HAP-1 (cell line): ENCODE results near the gene DTX3.

ENCODE experiments used
- DNase-seq, 2 experiments: peaks; one replicate each; pipeline ENCODE4 v3.0.0-alpha.2; 2016 to 2020; ENCODE audit warnings: low spot score in 2 of 2
- H3K27me3 ChIP-seq: fragments of 250-450 bp; sonication (Bioruptor Pico); 2 replicates; pipeline ENCODE4 v1.5.1; 2020; ENCODE audit warnings: low read depth, mild to moderate bottlenecking, moderate library complexity
- H3K36me3 ChIP-seq: fragments of 250-450 bp; sonication (Bioruptor Pico); replicated peaks from 2 replicates; pipeline ENCODE4 v1.5.1; 2020; ENCODE audit warnings: mild to moderate bottlenecking
- H3K4me1 ChIP-seq: fragments of 250-450 bp; sonication (Bioruptor Pico); 2 replicates; pipeline ENCODE4 v1.5.1; 2020; ENCODE audit warnings: mild to moderate bottlenecking
- H3K4me3 ChIP-seq: fragments of 250-450 bp; sonication (Bioruptor Pico); 2 replicates; pipeline ENCODE4 v1.5.1; 2020; ENCODE audit warnings: mild to moderate bottlenecking, moderate library complexity
- H3K9me3 ChIP-seq: fragments of 250-450 bp; sonication (Bioruptor Pico); 2 replicates; pipeline ENCODE4 v1.5.1; 2020; ENCODE audit warnings: mild to moderate bottlenecking, moderate library complexity
- in situ Hi-C: fragments of 300-500 bp; cut with MboI; formaldehyde crosslinking; loops from 3 replicates; pipeline ENCODE4 v1.14.3; 2020; ENCODE audit warnings: low sequenced_read_pairs, inconsistent platforms, mixed read lengths

The DTX3 gene

DNA sequence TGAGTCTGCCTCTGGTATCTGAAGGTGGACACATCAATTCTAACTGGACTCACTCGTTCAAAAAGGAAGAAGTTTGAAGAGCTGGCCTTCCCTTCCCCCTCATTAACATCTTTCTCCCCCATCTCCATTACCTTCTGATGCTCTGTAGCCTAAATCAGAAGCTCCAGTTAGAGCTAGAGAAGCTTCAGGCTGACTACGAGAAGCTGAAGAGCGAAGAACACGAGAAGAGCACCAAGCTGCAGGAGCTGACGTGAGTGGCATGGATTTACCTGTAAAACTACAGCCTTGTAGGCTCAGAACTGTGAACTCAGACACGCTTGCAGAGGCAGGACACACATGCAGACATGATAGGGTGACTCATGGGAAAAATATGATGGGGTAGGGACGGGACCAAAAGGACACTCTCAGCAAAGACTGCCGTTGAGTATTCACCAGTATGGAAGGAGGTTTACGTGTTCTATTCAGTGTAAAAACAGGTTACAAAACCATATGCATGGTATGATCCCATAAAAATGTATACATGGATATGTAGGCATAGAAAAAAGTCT is 27.9 kb upstream of the DTX3 start:
- Histone ChIP-seq H3K27me3 (no peaks in the 10 kb centered on the region), H3K9me3 (no peaks in the 10 kb centered on the region), H3K36me3 (no peaks in the 10 kb centered on the region), H3K4me3 (no peak overlapping the region), H3K4me1 (no peaks in the 10 kb centered on the region)
- in situ Hi-C loops: no loop called here
- no peak for DNase-seq

DNA sequence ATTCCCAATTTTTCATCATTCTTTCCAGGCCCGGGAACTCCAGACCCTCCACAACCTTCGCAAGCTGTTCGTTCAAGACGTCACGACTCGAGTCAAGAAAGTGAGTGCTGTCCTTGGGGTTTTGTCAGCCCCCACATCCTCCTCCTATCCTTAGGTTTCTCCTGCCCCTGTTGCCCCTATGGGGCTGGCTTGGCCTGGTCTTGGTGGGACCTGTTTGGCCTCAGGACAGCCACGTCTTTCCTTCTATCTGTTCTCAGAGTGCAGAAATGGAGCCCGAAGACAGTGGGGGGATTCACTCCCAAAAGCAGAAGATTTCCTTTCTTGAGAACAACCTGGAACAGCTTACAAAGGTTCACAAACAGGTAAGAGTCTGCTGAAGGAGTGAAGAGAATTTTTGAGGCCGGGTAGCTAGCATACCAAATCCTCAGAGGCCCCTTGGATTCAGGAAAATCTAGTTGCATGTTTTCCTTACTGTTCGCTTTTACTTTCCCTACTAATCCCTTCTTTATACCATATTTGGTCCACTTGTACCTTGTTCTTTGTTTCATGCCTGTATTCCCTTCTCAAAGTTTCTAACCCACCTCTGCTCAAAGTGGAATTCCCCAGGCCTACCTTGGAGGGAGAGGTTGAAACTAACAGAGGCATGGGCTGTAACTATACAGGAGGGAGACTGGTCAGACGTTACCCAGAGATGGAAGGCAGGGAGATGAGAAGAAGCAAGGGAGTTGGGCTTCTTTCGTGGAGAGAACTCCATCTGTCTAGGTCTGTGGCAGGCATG is 26.5 kb upstream of the DTX3 start:
- Histone ChIP-seq H3K4me3 (no peak overlapping the region), H3K9me3 (no peaks in the 10 kb centered on the region), H3K27me3 (no peaks in the 10 kb centered on the region), H3K36me3 (no peaks in the 10 kb centered on the region), H3K4me1 (no peaks in the 10 kb centered on the region)
- no peak for DNase-seq
- in situ Hi-C loops: no loop called here

- in situ Hi-C loops: no loop called here
- DNase-seq: no peak
- H3K9me3 ChIP-seq: no peaks in the 10 kb centered on the region
- no peaks in the 10 kb centered on the region for H3K4me1 ChIP-seq
- H3K27me3 ChIP-seq: 0 out of 2 replicates have a peak, but pooled peaks cover under 1% of the 10 kb centered on the region
- H3K4me3 ChIP-seq: no peak overlapping the region
- no peaks in the 10 kb centered on the region for H3K36me3 ChIP-seq
Observed at GRCh38 chr12:57579011-57579410, 25.6 kb upstream of the DTX3 start.

- in situ Hi-C loops: no loop called here
- DNase-seq: no peak
Observed at GRCh38 chr12:57579677-57580465, 24.8 kb upstream of the DTX3 start.

GRCh38 chr12:57580466-57580795 is 24.2 kb upstream of the DTX3 start:
- H3K36me3 ChIP-seq: no peaks in the 10 kb centered on the region
- peaks cover 11% of the 10 kb centered on the region for H3K27me3 ChIP-seq
- DNase-seq: no peak
- no peaks in the 10 kb centered on the region for H3K9me3 ChIP-seq
- in situ Hi-C loops: no loop called here
- H3K4me3 ChIP-seq: no peak overlapping the region
- H3K4me1 ChIP-seq: no peaks in the 10 kb centered on the region

More at GRCh38 chr12:57579677-57580465, 24.8 kb upstream of the DTX3 start:
- Histone ChIP-seq H3K36me3 (no peaks in the 10 kb centered on the region), H3K4me3 (no peak overlapping the region), H3K27me3 (peaks cover 8% of the 10 kb centered on the region; the same call in 1 of the 2 replicates), H3K4me1 (no peaks in the 10 kb centered on the region), H3K9me3 (no peaks in the 10 kb centered on the region)

DNA sequence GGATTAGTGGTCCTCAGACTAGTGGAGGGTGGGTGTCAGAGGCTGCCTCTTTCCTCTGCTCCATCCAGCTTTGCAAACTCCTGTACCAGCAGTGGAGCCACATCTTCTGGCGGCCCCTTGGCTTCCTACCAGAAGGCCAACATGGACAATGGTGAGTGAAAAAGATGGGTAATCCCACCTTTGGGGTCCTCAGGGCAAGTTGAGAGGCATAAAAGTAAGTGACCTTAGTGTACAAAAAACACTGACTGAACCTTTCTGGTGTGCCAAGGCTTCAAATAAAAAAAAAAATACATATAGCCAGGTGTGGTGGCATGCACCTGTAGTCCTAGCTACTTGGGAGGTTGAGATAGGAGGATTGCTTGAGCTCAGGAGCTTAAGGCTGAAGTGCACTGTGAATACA is 22.8 kb upstream of the DTX3 start:
- Histone ChIP-seq H3K27me3 (peaks cover 15% of the 10 kb centered on the region), H3K9me3 (no peaks in the 10 kb centered on the region), H3K4me1 (no peaks in the 10 kb centered on the region), H3K4me3 (no peak overlapping the region), H3K36me3 (no peaks in the 10 kb centered on the region)
- no peak for DNase-seq
- in situ Hi-C loops: no loop called here

GRCh38 chr12:57582440-57582839 is 22.2 kb upstream of the DTX3 start:
- no peak for DNase-seq
- H3K4me1 ChIP-seq: no peaks in the 10 kb centered on the region
- H3K4me3 ChIP-seq: no peak overlapping the region
- H3K36me3 ChIP-seq: no peaks in the 10 kb centered on the region
- no peaks in the 10 kb centered on the region for H3K9me3 ChIP-seq
- peaks cover 18% of the 10 kb centered on the region for H3K27me3 ChIP-seq
- in situ Hi-C loops: no loop called here

DNA sequence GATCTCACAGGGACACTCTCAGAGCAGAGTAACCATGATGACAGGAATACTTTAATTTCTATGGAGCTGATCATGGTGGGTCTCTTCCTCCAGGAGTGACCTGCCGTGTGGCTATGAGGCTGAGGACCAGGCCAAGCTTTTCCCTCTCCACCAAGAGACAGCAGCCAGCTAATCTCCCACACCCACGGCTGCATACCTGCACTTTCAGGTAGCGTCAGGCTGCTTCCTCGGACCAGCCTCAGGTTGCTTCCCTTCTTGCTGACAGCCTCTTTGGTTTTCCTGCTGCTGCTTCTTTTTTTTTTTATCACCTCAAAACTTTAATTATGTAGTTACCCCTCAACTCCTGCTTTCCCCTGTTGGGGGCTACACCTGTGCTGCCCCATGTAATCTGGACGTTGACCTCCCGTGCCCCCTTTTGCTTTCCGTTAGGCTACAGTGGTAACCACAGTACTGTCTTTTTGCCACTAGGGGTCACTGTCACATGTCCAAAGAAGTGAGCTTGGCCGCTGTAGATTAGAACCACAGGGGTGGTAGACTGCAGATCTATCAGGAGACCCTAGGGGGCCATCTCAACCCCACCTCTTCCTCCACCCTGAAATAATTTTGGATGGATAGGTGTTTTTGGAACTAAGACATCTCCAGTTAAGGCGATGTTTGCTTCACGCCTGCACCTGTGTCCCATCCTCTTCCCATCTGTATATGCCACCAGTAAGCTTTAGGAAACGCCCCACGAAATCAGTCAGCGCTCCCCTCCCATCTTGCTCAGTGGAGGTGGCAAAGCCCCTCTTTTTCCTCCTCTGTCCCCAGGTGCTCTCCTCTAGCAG is 21.4 kb upstream of the DTX3 start:
- peaks cover 18% of the 10 kb centered on the region for H3K27me3 ChIP-seq
- in situ Hi-C loops: no loop called here
- H3K9me3 ChIP-seq: no peaks in the 10 kb centered on the region
- no peaks in the 10 kb centered on the region for H3K36me3 ChIP-seq
- H3K4me3 ChIP-seq: no peak overlapping the region
- DNase-seq: peak; percentile 82 to 84
- H3K4me1 ChIP-seq: no peaks in the 10 kb centered on the region

GRCh38 chr12:57584050-57584449 is 20.6 kb upstream of the DTX3 start:
- Histone ChIP-seq H3K36me3 (no peaks in the 10 kb centered on the region), H3K4me1 (no peaks in the 10 kb centered on the region), H3K9me3 (no peaks in the 10 kb centered on the region), H3K27me3 (peaks cover 18% of the 10 kb centered on the region), H3K4me3 (no peak overlapping the region)
- in situ Hi-C loops: no loop called here
- DNase-seq: no peak

DNA sequence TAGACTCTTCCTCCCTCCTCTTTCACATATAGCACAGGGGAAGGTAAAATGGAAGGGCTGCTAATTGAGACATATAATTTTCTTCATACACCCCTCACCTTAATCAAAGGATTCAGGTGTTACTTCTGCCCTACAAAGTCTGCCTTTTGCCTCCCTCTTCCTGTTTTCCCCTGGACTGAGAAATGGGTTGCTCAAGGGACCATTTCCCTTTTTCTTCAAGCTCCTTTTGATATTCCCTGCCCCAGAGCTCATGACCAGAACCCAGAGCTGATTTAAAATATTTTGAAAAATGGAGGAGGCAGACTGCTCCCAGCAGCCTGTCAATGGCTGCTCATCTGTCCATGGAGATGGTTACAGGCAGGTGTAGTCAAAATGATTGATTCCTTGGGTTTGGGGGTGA is 19.9 kb upstream of the DTX3 start:
- H3K27me3 ChIP-seq: peaks cover 18% of the 10 kb centered on the region
- no peaks in the 10 kb centered on the region for H3K4me1 ChIP-seq
- no peak for DNase-seq
- H3K4me3 ChIP-seq: no peak overlapping the region
- H3K36me3 ChIP-seq: no peaks in the 10 kb centered on the region
- no peaks in the 10 kb centered on the region for H3K9me3 ChIP-seq
- in situ Hi-C loops: no loop called here

- Histone ChIP-seq H3K36me3 (no peaks in the 10 kb centered on the region), H3K4me3 (no peak overlapping the region), H3K4me1 (no peaks in the 10 kb centered on the region), H3K27me3 (peaks cover 18% of the 10 kb centered on the region), H3K9me3 (no peaks in the 10 kb centered on the region)
- DNase-seq: no peak
- in situ Hi-C loops: no loop called here
Observed at GRCh38 chr12:57585156-57585555, 19.5 kb upstream of the DTX3 start.

GRCh38 chr12:57586128-57586527 is 18.5 kb upstream of the DTX3 start:
- DNase-seq: no peak
- in situ Hi-C loops: no loop called here
- H3K36me3 ChIP-seq: no peaks in the 10 kb centered on the region
- H3K27me3 ChIP-seq: peaks cover 18% of the 10 kb centered on the region
- peaks cover 4% of the 10 kb centered on the region; the same call in 1 of the 2 replicates for H3K9me3 ChIP-seq
- no peak overlapping the region for H3K4me3 ChIP-seq
- peaks cover 6% of the 10 kb centered on the region for H3K4me1 ChIP-seq

GRCh38 chr12:57586832-57587429 is 17.7 kb upstream of the DTX3 start:
- DNase-seq: no peak
- H3K9me3 ChIP-seq: peaks cover 4% of the 10 kb centered on the region; the same call in 1 of the 2 replicates
- no peak overlapping the region for H3K4me3 ChIP-seq
- H3K4me1 ChIP-seq: peaks cover 10% of the 10 kb centered on the region
- no peaks in the 10 kb centered on the region for H3K36me3 ChIP-seq
- in situ Hi-C loops: no loop called here
- H3K27me3 ChIP-seq: peaks cover 18% of the 10 kb centered on the region
